Heart left ventricle (tissue), 16 donors: ENCODE measurements around the gene TECPR1. TPM values are rescaled to one million over a fixed set of nuclear protein-coding genes. Genes with fewer than 3 reads are reported as not detected.

ENCODE experiments used
- ATAC-seq, 4 donors: fragments of 200-7000 bp; cut with Tn5 transposase; one replicate each; pipeline ENCODE4 v1.9.1; 2020 to 2022; ENCODE audit warnings: moderate library complexity in 4 of 4, mild to moderate bottlenecking in 3 of 4, moderate number of reproducible peaks in 1 of 4
- DNase-seq, 5 donors: peaks; one replicate each; pipeline ENCODE4 v3.0.0-alpha.2; 2020
- H3K27ac ChIP-seq, 12 donors: fragments of 200-600 bp; sonication (generic) in 4 of 12; one replicate each; pipeline versions ENCODE4 v1.5.0 to v1.8.0; 2016 to 2022; ENCODE audit warnings: mild to moderate bottlenecking in 2 of 12
- H3K27me3 ChIP-seq, 9 donors: fragments of 200-600 bp; sonication (generic) in 2 of 9; one replicate each; pipeline versions ENCODE4 v1.5.1 to v1.8.0; 2016 to 2022; ENCODE audit warnings: mild to moderate bottlenecking in 3 of 9
- H3K36me3 ChIP-seq, 9 donors: fragments of 200-600 bp; sonication (generic) in 2 of 9; one replicate each; pipeline versions ENCODE4 v1.5.0 to v1.8.0; 2018 to 2022; ENCODE audit warnings: mild to moderate bottlenecking in 2 of 9
- H3K4me1 ChIP-seq, 12 donors: fragments of 200-600 bp; sonication (generic) in 4 of 12; one replicate each; pipeline versions ENCODE4 v1.5.0 to v1.8.0; 2016 to 2022; ENCODE audit warnings: mild to moderate bottlenecking in 3 of 12
- H3K4me3 ChIP-seq, 12 donors: fragments of 200-600 bp; sonication (generic) in 4 of 12; one replicate each; pipeline versions ENCODE4 v1.5.0 to v1.8.0; 2017 to 2022; ENCODE audit warnings: mild to moderate bottlenecking in 9 of 12, moderate library complexity in 4 of 12
- H3K9me3 ChIP-seq, 12 donors: fragments of 200-600 bp; sonication (generic) in 4 of 12; one replicate each; pipeline versions ENCODE4 v1.5.0 to v1.8.0; 2016 to 2022; ENCODE audit warnings: mild to moderate bottlenecking in 1 of 12
- POLR2A ChIP-seq, 2 donors: fragments of 450-650 bp; IDR thresholded peaks; one replicate each; pipeline ENCODE4 v1.6.1; 2017; ENCODE audit warnings: antibody characterized with exemption in 2 of 2, mild to moderate bottlenecking in 2 of 2, moderate library complexity in 2 of 2
- WGBS, 4 donors: extraction: QIAGEN DNeasy Blood & Tissue Kit in 2 of 4; methylation state at CpG; one replicate each; pipeline versions ENCODE4 v1.1.5 to v1.1.7; 2013 to 2018; 5-methylcytosine and 5-hydroxymethylcytosine counted together
- intact Hi-C, 10 donors: fragments of 100-400 bp; cut with DNase I; formaldehyde crosslinking; loops; one replicate each; pipeline versions ENCODE4 v1.11.1 to v1.14.2; 2022
- polyA plus RNA-seq, 2 donors: library from polyadenylated mRNA; stranded (reverse); fragments of 200-250 nt; gene quantifications; one replicate each; pipeline ENCODE4 v1.2.3, GENCODE V29; 2013
- total RNA-seq, 9 donors: library from RNA; depleted of rRNA in 2 of 9; stranded (reverse); fragments of >200 nt in 2 of 9; fragmentation: NEBNext Ultra II Directional in 3 of 9; extraction: Animal tissue kit (Norgen Biotek cat#: 25700) in 3 of 9; gene quantifications; one replicate each; pipeline versions ENCODE4 v1.1.0 to v1.2.4, GENCODE V29; 2016 to 2023
- TF ChIP-seq, protein P1 (sequence below), 12 donors: fragments of 200-600 bp; sonication (generic) in 4 of 12; IDR thresholded peaks; one replicate each; pipeline versions ENCODE4 v1.5.0 to v1.8.0; 2018 to 2022; ENCODE audit warnings: antibody characterized with exemption in 12 of 12, mild to moderate bottlenecking in 5 of 12
- donor health status: ischemic (EF 13 %, LVEDD 7.1; RV severe dilation, severe dysfunction).
- donor health status: healthy with polysubstance abuse.
- donor health status: DM: no; HTN: yes; CAD: no.
- donor health status: DM: no; HTN: no; CAD: no.
- donor health status: ischemic (EF 25% LVEDD 6.9; RV normal size, moderate dysfunction).
- donor health status: ischemic (EF 25% LVEDD 5.7; RV mildly dilated, moderate dysfunction).
- donor health status: healthy.
- donor health status: DM: yes; HTN: yes; CAD: no.
- donor health status: ischemic (EF 35%, LVEDD 5.7; RV mildly dilated, moderate dysfunction).
- donor health status: nonischemic (EF 11% LVEDD 7.7; RV severe dilation, severe dysfunction).
- donor health status: DM: yes; HTN: yes; CAD: no.
- donor health status: PGD.
- donor health status: ischemic (EF 29% LVEDD 5.4; RV normal size, mild dysfunction).
- donor health status: nonischemic (EF 23%, LVEDD 6.1; RV moderate dilation, normal function).

Gene TECPR1
- total and polyA plus RNA-seq, 11 donors = 10.9 to 33.0 (median 22.7) TPM

- TF ChIP-seq, protein P1, sequence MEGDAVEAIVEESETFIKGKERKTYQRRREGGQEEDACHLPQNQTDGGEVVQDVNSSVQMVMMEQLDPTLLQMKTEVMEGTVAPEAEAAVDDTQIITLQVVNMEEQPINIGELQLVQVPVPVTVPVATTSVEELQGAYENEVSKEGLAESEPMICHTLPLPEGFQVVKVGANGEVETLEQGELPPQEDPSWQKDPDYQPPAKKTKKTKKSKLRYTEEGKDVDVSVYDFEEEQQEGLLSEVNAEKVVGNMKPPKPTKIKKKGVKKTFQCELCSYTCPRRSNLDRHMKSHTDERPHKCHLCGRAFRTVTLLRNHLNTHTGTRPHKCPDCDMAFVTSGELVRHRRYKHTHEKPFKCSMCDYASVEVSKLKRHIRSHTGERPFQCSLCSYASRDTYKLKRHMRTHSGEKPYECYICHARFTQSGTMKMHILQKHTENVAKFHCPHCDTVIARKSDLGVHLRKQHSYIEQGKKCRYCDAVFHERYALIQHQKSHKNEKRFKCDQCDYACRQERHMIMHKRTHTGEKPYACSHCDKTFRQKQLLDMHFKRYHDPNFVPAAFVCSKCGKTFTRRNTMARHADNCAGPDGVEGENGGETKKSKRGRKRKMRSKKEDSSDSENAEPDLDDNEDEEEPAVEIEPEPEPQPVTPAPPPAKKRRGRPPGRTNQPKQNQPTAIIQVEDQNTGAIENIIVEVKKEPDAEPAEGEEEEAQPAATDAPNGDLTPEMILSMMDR (IDR thresholded peaks at IDR 0.05) = peak in 2 of 12 donors; percentile 10 to 24
- TF ChIP-seq POLR2A (IDR thresholded peaks at IDR 0.05) = no peak
- peak in 1 of 4 donors; percentile 3 for ATAC-seq
Measured at GRCh38 chr7:98286701-98287485, 34.9 kb upstream of the TECPR1 start.

GRCh38 chr7:98286093-98286539 is 34.1 kb upstream of the TECPR1 start:
- DNase-seq (peak; percentile 63 to 82 (median 78)), ATAC-seq (peak in 3 of 4 donors; percentile 2 to 11 (median 3))
- intact Hi-C loops = loop anchor here in 2 of 10 donors (10.0 kb wide), 2 partner anchors 549 to 1129 kb away; no protein-coding TSS in a partner anchor
- TF ChIP-seq, protein P1 (IDR thresholded peaks at IDR 0.05) = no peak
- peak in 1 of 2 donors; percentile 33 for TF ChIP-seq POLR2A (IDR thresholded peaks at IDR 0.05)
- Histone ChIP-seq H3K9me3 (no peaks in the 10 kb centered on the region), H3K36me3 (peaks cover 0 to 38% (median 12%) of the 10 kb centered on the region in 9 donors), H3K27ac (peak overlapping the region in 11 of 12 donors; percentile 79 to 99 (median 97)), H3K27me3 (no peaks in the 10 kb centered on the region), H3K4me3 (peak overlapping the region in 9 of 12 donors; percentile 68 to 98 (median 89)), H3K4me1 (peaks cover 38 to 79% (median 70%) of the 10 kb centered on the region in 12 donors)
- WGBS, 4 donors = 42 to 61% (median 59%) methylated on average over 6 to 14 of the region's 14 CpGs

More at GRCh38 chr7:98286701-98287485, 34.9 kb upstream of the TECPR1 start:
- H3K4me1 ChIP-seq = peaks cover 38 to 79% (median 70%) of the 10 kb centered on the region in 12 donors
- WGBS, 4 donors = 32 to 41% (median 35%) methylated on average over 20 to 21 of the region's 21 CpGs
- H3K27me3 ChIP-seq = no peaks in the 10 kb centered on the region
- peak overlapping the region in 11 of 12 donors; percentile 79 to 99 (median 97) for H3K27ac ChIP-seq
- peak in 2 of 5 donors; percentile 45 to 62 for DNase-seq
- intact Hi-C loops = loop anchor here in 2 of 10 donors (10.0 kb wide), 2 partner anchors 548 to 1128 kb away; no protein-coding TSS in a partner anchor
- peaks cover 0 to 45% (median 19%) of the 10 kb centered on the region in 9 donors for H3K36me3 ChIP-seq
- peak overlapping the region in 8 of 12 donors; percentile 4 to 97 (median 82) for H3K4me3 ChIP-seq
- no peaks in the 10 kb centered on the region for H3K9me3 ChIP-seq

- peaks cover 0 to 31% (median 11%) of the 10 kb centered on the region in 9 donors for H3K36me3 ChIP-seq
- 62 to 71% (median 67%) methylated on average over 10 to 21 of the region's 21 CpGs for WGBS, 4 donors
- H3K4me1 ChIP-seq = peaks cover 38 to 85% (median 72%) of the 10 kb centered on the region in 12 donors
Measured at GRCh38 chr7:98285157-98286092, 33.4 kb upstream of the TECPR1 start.

More at GRCh38 chr7:98285157-98286092, 33.4 kb upstream of the TECPR1 start:
- DNase-seq (no peak), ATAC-seq (no peak)
- peak overlapping the region in 11 of 12 donors; percentile 65 to 98 (median 89) for H3K4me3 ChIP-seq
- H3K27ac ChIP-seq = peak overlapping the region; percentile 62 to 99 (median 96)
- no peaks in the 10 kb centered on the region for H3K9me3 ChIP-seq
- TF ChIP-seq POLR2A (IDR thresholded peaks at IDR 0.05) = no peak
- TF ChIP-seq, protein P1 (IDR thresholded peaks at IDR 0.05) = no peak
- H3K27me3 ChIP-seq = no peaks in the 10 kb centered on the region
- intact Hi-C loops = loop anchor here in 2 of 10 donors (10.0 kb wide), 2 partner anchors 549 to 1129 kb away; no protein-coding TSS in a partner anchor
